Gastrocnemius medialis (tissue), 4 donors: ENCODE results near the gene HIPK2. TPM values are rescaled to one million over a fixed set of nuclear protein-coding genes. Genes with fewer than 3 reads are reported as not detected.

ENCODE experiments used
- ATAC-seq, 2 donors: fragments of 150-250 bp; one replicate each; pipeline ENCODE4 v1.9.1; 2016
- DNase-seq, 2 donors: peaks; one replicate each; pipeline ENCODE4 v3.0.0-alpha.2; 2019
- H3K27ac ChIP-seq, 4 donors: fragments of 200-600 bp; sonication (generic); 1 replicate in 1 of 4; 2 replicates in 3 of 4; pipeline ENCODE4 v1.5.1; 2016 to 2018; ENCODE audit warnings: mild to moderate bottlenecking in 2 of 4, moderate library complexity in 1 of 4
- H3K27me3 ChIP-seq, 3 donors: fragments of 200-600 bp; sonication (generic) in 2 of 3; 1 replicate in 1 of 3; 2 replicates in 2 of 3; pipeline versions ENCODE4 v1.5.1 to v1.6.0; 2016 to 2019; ENCODE audit warnings: mild to moderate bottlenecking in 1 of 3, moderate library complexity in 1 of 3
- H3K36me3 ChIP-seq, 2 donors: fragments of 200-600 bp; sonication (generic) in 1 of 2; one replicate each; pipeline ENCODE4 v1.5.1; 2017 to 2018
- H3K4me1 ChIP-seq, 2 donors: fragments of 200-600 bp; sonication (generic) in 1 of 2; one replicate each; pipeline ENCODE4 v1.5.1; 2016 to 2017; ENCODE audit warnings: mild to moderate bottlenecking in 2 of 2
- H3K4me3 ChIP-seq, 4 donors: fragments of 200-600 bp; sonication (generic) in 3 of 4; 1 replicate in 1 of 4; 2 replicates in 3 of 4; pipeline ENCODE4 v1.5.1; 2016 to 2019; ENCODE audit warnings: mild to moderate bottlenecking in 2 of 4
- H3K9me3 ChIP-seq, 3 donors: fragments of 200-600 bp; sonication (generic) in 2 of 3; 1 replicate in 1 of 3; 2 replicates in 2 of 3; pipeline ENCODE4 v1.5.1; 2016 to 2019
- CTCF ChIP-seq, 5 experiments: fragments of 450-650 bp in 3 of 5; fragments of 200-600 bp in 2 of 5; sonication (generic) in 2 of 5; IDR thresholded peaks in 4 of 5; conservative IDR thresholded peaks in 1 of 5; 1 replicate in 4 of 5; 2 replicates in 1 of 5; pipeline ENCODE4 v1.5.1; 2016 to 2019; ENCODE audit warnings: antibody characterized with exemption in 5 of 5, mild to moderate bottlenecking in 3 of 5, moderate library complexity in 3 of 5
- POLR2A ChIP-seq, 2 donors: fragments of 450-650 bp; IDR thresholded peaks; one replicate each; pipeline ENCODE4 v1.6.1; 2017; ENCODE audit warnings: antibody characterized with exemption in 2 of 2, mild to moderate bottlenecking in 2 of 2, moderate library complexity in 2 of 2
- in situ Hi-C, 4 donors: fragments of 200-750 bp; cut with MboI; loops; one replicate each; pipeline versions ENCODE4 v1.15.0 to v1.8.0; 2017; ENCODE audit warnings: low sequenced_read_pairs in 4 of 4
- intact Hi-C: fragments of 100-400 bp; cut with DNase I; formaldehyde crosslinking; loops from one replicate; pipeline ENCODE4 v1.15.1; 2023; ENCODE audit warnings: low total_unique reads
- total RNA-seq, 4 donors: library from RNA; depleted of rRNA; stranded (reverse); fragments of >200 nt; gene quantifications; one replicate each; pipeline versions ENCODE4 v1.1.0 to v1.2.3, GENCODE V29; 2016

Gene HIPK2
- total RNA-seq, 4 donors from 2014 or later, result 30.5 to 77.4 (median 58.9) TPM

- ATAC-seq (no peak), DNase-seq (no peak)
- H3K27me3 ChIP-seq, result no peaks in the 10 kb centered on the region
- intact Hi-C loops (no loop called here), in situ Hi-C loops (loop anchor here in 1 of 4 donors (10.0 kb wide), 1 partner anchor 89 kb away; no protein-coding TSS in a partner anchor)
- no peaks in the 10 kb centered on the region for H3K9me3 ChIP-seq
- H3K4me1 ChIP-seq, result peaks cover 0 to 2% of the 10 kb centered on the region in 2 donors
- H3K4me3 ChIP-seq, result no peak overlapping the region
- H3K36me3 ChIP-seq, result peaks cover 0 to 75% of the 10 kb centered on the region in 2 donors
- no peak for TF ChIP-seq POLR2A (IDR thresholded peaks at IDR 0.05)
- TF ChIP-seq CTCF (IDR thresholded peaks at IDR 0.05 in 4 of 5, conservative IDR thresholded peaks at IDR 0.05 in 1 of 5), result no peak
- no peak overlapping the region for H3K27ac ChIP-seq
Measured at GRCh38 chr7:139594090-139594489, 183.7 kb downstream of the HIPK2 start.

DNA sequence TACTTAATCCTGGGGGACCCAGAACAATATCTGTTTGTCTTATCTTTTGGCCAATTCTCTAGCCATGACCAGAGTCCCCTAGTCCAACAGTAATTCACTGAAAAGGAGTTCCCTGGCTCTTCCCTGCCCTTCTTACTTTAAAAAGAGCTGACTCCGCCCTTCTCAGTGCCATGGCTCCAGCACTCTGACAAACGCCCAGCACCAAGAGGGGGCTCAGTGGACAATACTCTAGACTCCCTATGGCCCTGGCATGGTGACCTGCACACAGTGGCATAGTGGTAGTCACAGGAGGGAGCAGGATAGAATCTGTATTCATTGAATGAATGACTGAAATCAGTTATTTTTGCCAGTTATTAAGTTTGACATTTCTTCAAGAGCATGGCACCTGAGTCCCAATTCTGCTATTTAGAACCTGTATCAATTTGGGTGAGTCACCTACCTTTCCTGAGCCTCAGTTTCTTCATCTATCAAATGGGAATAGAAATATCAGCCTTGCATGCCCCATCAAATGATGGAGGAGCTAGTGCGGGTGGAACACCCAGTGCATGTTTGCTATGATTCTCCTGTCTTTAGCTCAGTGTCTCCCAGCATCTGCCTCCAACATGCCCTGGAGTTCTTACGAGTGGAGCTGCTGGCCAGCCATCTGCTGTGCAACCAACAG is 184.9 kb downstream of the HIPK2 start:
- ATAC-seq (no peak), DNase-seq (no peak)
- H3K27ac ChIP-seq, result no peak overlapping the region
- H3K9me3 ChIP-seq, result no peaks in the 10 kb centered on the region
- peaks cover 0 to 63% of the 10 kb centered on the region in 2 donors for H3K36me3 ChIP-seq
- no peak overlapping the region for H3K4me3 ChIP-seq
- in situ Hi-C loops (loop anchor here in 1 of 4 donors (10.0 kb wide), 1 partner anchor 88 kb away; no protein-coding TSS in a partner anchor), intact Hi-C loops (no loop called here)
- TF ChIP-seq POLR2A (IDR thresholded peaks at IDR 0.05) (no peak), CTCF (IDR thresholded peaks at IDR 0.05 in 4 of 5, conservative IDR thresholded peaks at IDR 0.05 in 1 of 5) (no peak)
- H3K4me1 ChIP-seq, result peaks cover 7% of the 10 kb centered on the region in 2 donors
- no peaks in the 10 kb centered on the region for H3K27me3 ChIP-seq

GRCh38 chr7:139591550-139592195 is 186.1 kb downstream of the HIPK2 start:
- in situ Hi-C loops (loop anchor here in 1 of 4 donors (10.0 kb wide), 1 partner anchor 87 kb away; no protein-coding TSS in a partner anchor), intact Hi-C loops (no loop called here)
- H3K36me3 ChIP-seq, result peaks cover 0 to 52% of the 10 kb centered on the region in 2 donors
- H3K9me3 ChIP-seq, result no peaks in the 10 kb centered on the region
- ATAC-seq (no peak), DNase-seq (no peak)
- no peak overlapping the region for H3K27ac ChIP-seq
- H3K4me1 ChIP-seq, result peaks cover 7% of the 10 kb centered on the region in 2 donors
- H3K27me3 ChIP-seq, result no peaks in the 10 kb centered on the region
- TF ChIP-seq CTCF (IDR thresholded peaks at IDR 0.05 in 4 of 5, conservative IDR thresholded peaks at IDR 0.05 in 1 of 5) (no peak), POLR2A (IDR thresholded peaks at IDR 0.05) (no peak)
- H3K4me3 ChIP-seq, result no peak overlapping the region

- Histone ChIP-seq H3K4me3 (no peak overlapping the region), H3K27me3 (no peaks in the 10 kb centered on the region), H3K36me3 (peaks cover 0 to 46% of the 10 kb centered on the region in 2 donors), H3K9me3 (no peaks in the 10 kb centered on the region), H3K4me1 (peaks cover 7% of the 10 kb centered on the region in 2 donors), H3K27ac (peak overlapping the region in 2 of 4 donors; percentile 61 to 66)
- intact Hi-C loops, result no loop called here
- in situ Hi-C loops, result no loop called here
- DNase-seq (no peak), ATAC-seq (no peak)
- no peak for TF ChIP-seq POLR2A (IDR thresholded peaks at IDR 0.05)
- no peak for TF ChIP-seq CTCF (IDR thresholded peaks at IDR 0.05 in 4 of 5, conservative IDR thresholded peaks at IDR 0.05 in 1 of 5)
Measured at GRCh38 chr7:139589474-139589873, 188.3 kb downstream of the HIPK2 start.
